HG03039 (cell line): ENCODE data around the gene GPHN.

ENCODE experiments used
- ATAC-seq: cut with Tn5 transposase; IDR thresholded peaks from one replicate; pipeline ENCODE4 v1.9.1; 2021; ENCODE audit warnings: mild to moderate bottlenecking, moderate library complexity; ENCODE audit not compliant: unreplicated experiment

GPHN gene

GRCh38 chr14:67195279-67195678 lies 687.3 kb downstream of the GPHN start:
- no peak for ATAC-seq

GRCh38 chr14:67199016-67199415 lies 691.1 kb downstream of the GPHN start:
- no peak for ATAC-seq

DNA sequence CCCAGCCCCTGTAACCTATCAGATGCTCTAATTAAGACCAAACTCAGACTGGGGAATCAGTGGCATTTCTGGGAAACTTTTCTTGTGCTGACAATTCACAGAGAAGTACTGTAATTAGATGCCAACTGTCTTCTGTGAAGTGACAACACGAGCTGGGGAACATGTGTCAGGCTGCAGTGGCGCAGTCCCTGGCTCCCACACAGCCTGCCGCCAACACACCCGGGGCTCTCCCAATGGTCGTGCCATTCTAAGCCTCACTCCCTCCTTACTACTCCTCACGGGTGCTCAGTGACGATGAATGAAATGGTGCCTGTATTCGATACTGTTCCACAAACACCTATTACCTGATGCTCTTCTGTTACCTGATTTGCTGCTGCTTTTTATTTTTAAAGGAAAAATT lies 699.9 kb downstream of the GPHN start:
- ATAC-seq, result no peak

DNA sequence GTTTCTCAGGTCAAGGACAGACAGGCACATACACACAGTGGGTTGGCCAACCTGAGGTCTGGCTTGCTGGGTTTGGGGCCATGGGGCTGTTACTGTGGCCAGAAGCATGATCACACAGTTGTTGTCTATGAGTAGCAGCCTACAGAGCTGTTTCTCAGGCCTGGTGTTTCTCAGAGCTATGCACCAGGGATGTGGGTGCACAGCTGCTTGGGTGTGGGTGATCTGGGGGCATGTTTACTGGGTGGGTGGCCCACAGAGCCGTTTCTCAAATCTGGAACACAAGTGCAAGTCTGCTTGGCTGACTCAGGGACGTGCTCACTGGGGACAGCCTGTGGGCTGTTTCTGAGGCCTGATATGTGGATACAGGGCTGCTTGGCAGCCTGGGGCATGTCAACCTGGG lies 710.2 kb downstream of the GPHN start:
- no peak for ATAC-seq

DNA sequence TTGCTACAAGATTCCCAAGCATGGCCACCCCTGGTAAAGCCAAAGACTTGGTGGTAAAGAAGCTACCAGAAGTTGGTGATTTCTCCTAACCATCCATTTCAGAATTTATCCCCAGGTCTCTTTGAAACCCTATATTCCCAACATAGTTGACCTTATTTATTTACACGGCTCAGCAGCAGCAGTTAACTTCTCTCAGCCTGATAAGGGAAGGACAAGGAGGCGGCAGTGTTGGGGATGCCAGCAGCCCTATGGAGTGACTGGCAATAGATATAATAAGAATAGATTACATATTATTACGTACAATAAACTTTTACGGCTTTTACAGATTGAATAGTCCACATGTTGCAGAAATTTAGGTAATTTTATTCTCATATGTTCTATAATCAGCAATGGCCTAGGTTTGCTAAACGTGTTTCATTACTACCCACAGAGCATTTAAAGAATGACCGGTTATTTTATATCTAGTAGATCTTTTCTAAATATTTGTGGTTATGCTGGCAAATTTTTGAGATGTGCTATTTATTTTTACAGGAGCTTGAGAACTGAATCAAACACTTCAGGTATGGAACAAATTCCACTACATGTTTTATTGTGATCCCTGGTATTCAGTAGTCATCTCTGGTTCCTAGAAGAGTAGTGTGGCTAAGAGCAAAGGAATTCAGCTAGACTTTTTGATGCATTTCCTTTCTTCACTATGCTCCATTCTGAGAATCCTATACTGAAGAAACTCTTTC lies 713.5 kb downstream of the GPHN start:
- ATAC-seq, result no peak

- no peak for ATAC-seq
These were observed 714.0 kb downstream of the GPHN start for GRCh38 chr14:67221982-67222328.

DNA sequence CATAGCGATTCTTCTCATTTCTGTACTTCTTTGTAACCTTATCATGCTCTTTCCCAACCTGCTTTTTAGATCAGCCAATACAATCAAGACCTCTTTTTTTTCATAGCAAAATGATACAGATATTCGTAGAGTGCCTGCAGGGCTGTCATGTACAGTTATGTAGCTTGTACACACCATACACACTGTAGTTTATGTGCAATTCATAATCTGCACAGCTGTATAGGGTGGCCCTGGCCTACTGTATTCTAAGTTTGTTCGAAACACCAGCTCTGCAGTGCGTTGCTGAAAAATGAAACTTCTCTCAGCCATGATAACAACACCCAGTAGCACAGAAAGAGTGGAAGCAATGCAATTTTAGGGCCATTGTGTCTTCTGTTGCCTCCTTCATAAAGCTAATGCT lies 717.6 kb downstream of the GPHN start:
- ATAC-seq, result no peak

DNA sequence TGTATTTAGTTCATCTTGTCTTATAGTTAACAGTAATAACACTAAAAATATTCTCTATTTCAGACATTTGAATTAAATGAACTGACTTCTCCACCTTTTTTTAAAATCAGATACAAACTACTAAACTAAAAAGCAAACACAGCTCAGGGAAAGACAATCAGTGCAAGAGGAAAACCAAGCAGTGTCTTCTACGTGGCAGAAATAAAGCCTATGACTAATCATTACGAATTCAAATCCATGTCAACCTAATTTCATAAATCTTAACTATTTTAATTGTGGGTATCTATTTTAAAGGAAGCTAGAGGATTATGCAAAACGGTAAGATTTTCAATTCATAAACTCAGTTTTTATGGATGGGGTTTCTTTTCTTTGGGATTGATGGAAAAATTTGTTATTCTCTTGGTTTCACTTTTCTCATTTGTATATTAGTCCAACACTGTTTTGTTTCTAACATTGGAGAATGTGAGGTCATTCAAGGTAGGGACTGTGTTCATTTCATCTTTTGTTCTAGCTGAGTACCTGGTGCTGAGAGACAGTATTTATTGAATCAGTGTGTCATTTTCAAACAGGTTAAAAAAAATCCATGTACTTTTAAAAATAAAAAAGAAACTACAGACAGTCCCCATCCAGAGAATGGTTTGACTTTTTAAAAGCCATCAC lies 720.5 kb downstream of the GPHN start:
- ATAC-seq, result no peak
